ENCODE data around the gene MPPE1.

DNA sequence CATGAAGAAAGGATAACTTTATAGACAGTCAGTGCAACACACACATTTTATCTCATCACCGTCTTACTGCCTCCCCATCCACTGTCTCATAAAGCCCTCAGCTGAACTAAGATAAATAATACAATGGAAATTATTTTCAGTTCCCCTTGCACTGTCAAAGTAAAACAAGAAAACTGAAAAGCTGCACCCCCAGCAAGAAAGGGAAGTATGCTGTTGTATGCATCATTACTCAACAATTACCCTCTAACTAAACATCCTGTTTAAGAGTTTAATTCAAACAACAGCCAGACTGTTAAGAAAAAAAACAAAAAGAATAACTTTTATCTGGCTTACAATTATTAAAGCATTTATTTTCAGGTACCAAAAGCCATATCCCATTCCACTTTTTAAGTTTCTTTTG, 25.0 kb downstream of the MPPE1 start:
- TF ChIP-seq, protein P1, sequence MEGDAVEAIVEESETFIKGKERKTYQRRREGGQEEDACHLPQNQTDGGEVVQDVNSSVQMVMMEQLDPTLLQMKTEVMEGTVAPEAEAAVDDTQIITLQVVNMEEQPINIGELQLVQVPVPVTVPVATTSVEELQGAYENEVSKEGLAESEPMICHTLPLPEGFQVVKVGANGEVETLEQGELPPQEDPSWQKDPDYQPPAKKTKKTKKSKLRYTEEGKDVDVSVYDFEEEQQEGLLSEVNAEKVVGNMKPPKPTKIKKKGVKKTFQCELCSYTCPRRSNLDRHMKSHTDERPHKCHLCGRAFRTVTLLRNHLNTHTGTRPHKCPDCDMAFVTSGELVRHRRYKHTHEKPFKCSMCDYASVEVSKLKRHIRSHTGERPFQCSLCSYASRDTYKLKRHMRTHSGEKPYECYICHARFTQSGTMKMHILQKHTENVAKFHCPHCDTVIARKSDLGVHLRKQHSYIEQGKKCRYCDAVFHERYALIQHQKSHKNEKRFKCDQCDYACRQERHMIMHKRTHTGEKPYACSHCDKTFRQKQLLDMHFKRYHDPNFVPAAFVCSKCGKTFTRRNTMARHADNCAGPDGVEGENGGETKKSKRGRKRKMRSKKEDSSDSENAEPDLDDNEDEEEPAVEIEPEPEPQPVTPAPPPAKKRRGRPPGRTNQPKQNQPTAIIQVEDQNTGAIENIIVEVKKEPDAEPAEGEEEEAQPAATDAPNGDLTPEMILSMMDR (IDR thresholded peaks at IDR 0.05; ENCODE audit: poor library complexity, severe bottlenecking), result no peak
- no peak for TF ChIP-seq POLR2AphosphoS5 (IDR thresholded peaks at IDR 0.05)
- TF ChIP-seq EZH2 (IDR thresholded peaks at IDR 0.05; ENCODE audit: borderline replicate concordance, insufficient read depth, low read length, poor library complexity, severe bottlenecking), result no peak
- no peak for TF ChIP-seq EP300 (conservative IDR thresholded peaks at IDR 0.05; ENCODE audit: poor library complexity, severe bottlenecking)
- TF ChIP-seq, protein P2, sequence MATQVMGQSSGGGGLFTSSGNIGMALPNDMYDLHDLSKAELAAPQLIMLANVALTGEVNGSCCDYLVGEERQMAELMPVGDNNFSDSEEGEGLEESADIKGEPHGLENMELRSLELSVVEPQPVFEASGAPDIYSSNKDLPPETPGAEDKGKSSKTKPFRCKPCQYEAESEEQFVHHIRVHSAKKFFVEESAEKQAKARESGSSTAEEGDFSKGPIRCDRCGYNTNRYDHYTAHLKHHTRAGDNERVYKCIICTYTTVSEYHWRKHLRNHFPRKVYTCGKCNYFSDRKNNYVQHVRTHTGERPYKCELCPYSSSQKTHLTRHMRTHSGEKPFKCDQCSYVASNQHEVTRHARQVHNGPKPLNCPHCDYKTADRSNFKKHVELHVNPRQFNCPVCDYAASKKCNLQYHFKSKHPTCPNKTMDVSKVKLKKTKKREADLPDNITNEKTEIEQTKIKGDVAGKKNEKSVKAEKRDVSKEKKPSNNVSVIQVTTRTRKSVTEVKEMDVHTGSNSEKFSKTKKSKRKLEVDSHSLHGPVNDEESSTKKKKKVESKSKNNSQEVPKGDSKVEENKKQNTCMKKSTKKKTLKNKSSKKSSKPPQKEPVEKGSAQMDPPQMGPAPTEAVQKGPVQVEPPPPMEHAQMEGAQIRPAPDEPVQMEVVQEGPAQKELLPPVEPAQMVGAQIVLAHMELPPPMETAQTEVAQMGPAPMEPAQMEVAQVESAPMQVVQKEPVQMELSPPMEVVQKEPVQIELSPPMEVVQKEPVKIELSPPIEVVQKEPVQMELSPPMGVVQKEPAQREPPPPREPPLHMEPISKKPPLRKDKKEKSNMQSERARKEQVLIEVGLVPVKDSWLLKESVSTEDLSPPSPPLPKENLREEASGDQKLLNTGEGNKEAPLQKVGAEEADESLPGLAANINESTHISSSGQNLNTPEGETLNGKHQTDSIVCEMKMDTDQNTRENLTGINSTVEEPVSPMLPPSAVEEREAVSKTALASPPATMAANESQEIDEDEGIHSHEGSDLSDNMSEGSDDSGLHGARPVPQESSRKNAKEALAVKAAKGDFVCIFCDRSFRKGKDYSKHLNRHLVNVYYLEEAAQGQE (IDR thresholded peaks at IDR 0.05; ENCODE audit: borderline replicate concordance), result no peak
- no peak for TF ChIP-seq RAD21 (conservative IDR thresholded peaks at IDR 0.05)
- TF ChIP-seq TAF1 (IDR thresholded peaks at IDR 0.05; ENCODE audit: low read depth), result no peak
